GM12878 (cell line): Measurements from ENCODE around the gene MPPED1. TPM values are rescaled to one million over a fixed set of nuclear protein-coding genes. Genes with fewer than 3 reads are reported as not detected.

Experiments used
- ATAC-seq: fragments of 200-7000 bp; cut with Tn5 transposase; 3 replicates; pipeline ENCODE4 v1.9.1; 2020; ENCODE audit warnings: mild to moderate bottlenecking, moderate library complexity
- BruUV-seq: library from RNA; stranded (reverse); fragments of 400-500 nt; replicated peaks from 2 replicates; lab custom pipeline; 2021; lab: Mats Ljungman, UMichigan
- CTCF ChIA-PET: fragments of 300-600 bp; sonication (Branson Sonifier 250); formaldehyde crosslinking; extraction: SDS; loops from one replicate; lab custom pipeline; 2021; ENCODE audit warnings: inconsistent platforms; lab: Yijun Ruan, JAX
- POLR2A ChIA-PET: fragments of 350-600 bp; formaldehyde crosslinking; extraction: SDS; loops from one replicate; lab custom pipeline; 2021; ENCODE audit warnings: inconsistent platforms; lab: Charles Lee
- RAD21 ChIA-PET: fragments of 300-600 bp; sonication (Branson Sonifier 250); formaldehyde crosslinking; loops from one replicate; lab custom pipeline; 2023; ENCODE audit warnings: antibody characterized with exemption; ENCODE audit not compliant: unreplicated experiment; lab: Charles Lee
- SMC1A ChIA-PET: fragments of 300-600 bp; sonication (Branson Sonifier 250); formaldehyde crosslinking; loops from one replicate; lab custom pipeline; 2023; ENCODE audit not compliant: unreplicated experiment, uncharacterized antibody; lab: Charles Lee
- DNase-seq: peaks from one replicate; pipeline ENCODE4 v3.0.0-alpha.2; 2011; ENCODE audit warnings: low read depth, low spot score
- FAIRE-seq: peaks from 3 replicates; lab custom pipeline; 2011; peaks lifted over from hg19 to GRCh38; lab: Jason Lieb, UNC
- H2AFZ ChIP-seq: 2 replicates; pipeline ENCODE4 v1.6.0; 2011; ENCODE audit warnings: low read depth, low read length, control low read depth; ENCODE audit not compliant: control insufficient read depth
- H3K27ac ChIP-seq: 2 replicates; pipeline ENCODE4 v1.5.1; 2011; ENCODE audit warnings: control low read depth; ENCODE audit not compliant: control insufficient read depth, insufficient read depth
- H3K27me3 ChIP-seq, 2 experiments: replicated peaks in 1 of 2; 2 replicates each; pipeline versions ENCODE4 v1.6.0 to v1.6.1; 2011; ENCODE audit warnings: low read length in 1 of 2; ENCODE audit not compliant: control insufficient read depth in 2 of 2, insufficient read depth in 2 of 2
- H3K36me3 ChIP-seq, 2 experiments: 2 replicates each; pipeline ENCODE4 v1.5.1; 2011; ENCODE audit warnings: low read length in 1 of 2; ENCODE audit not compliant: control insufficient read depth in 2 of 2, insufficient read depth in 2 of 2
- H3K4me1 ChIP-seq: 2 replicates; pipeline ENCODE4 v1.6.1; 2011; ENCODE audit warnings: mild to moderate bottlenecking, low read length, moderate library complexity, mixed read lengths; ENCODE audit not compliant: control insufficient read depth, insufficient read depth
- H3K4me2 ChIP-seq: 2 replicates; pipeline ENCODE4 v1.6.0; 2011; ENCODE audit warnings: control low read depth; ENCODE audit not compliant: control insufficient read depth, insufficient read depth
- H3K4me3 ChIP-seq: fragments of 200-600 bp; sonication (generic); 2 replicates; pipeline ENCODE4 v1.5.1; 2016
- H3K79me2 ChIP-seq: 2 replicates; pipeline ENCODE4 v1.6.0; 2011; ENCODE audit warnings: low read length; ENCODE audit not compliant: control insufficient read depth, insufficient read depth
- H3K9ac ChIP-seq: 2 replicates; pipeline ENCODE4 v1.8.0; 2011; ENCODE audit warnings: low read length, control low read depth, mixed read lengths; ENCODE audit not compliant: control insufficient read depth, insufficient read depth
- H3K9me3 ChIP-seq: replicated peaks from 3 replicates; pipeline ENCODE4 v1.5.1; 2011; ENCODE audit warnings: mild to moderate bottlenecking, low read length; ENCODE audit not compliant: control insufficient read depth, insufficient read depth
- H4K20me1 ChIP-seq: 2 replicates; pipeline ENCODE4 v1.6.0; 2011; ENCODE audit not compliant: control insufficient read depth, insufficient read depth
- BCLAF1 ChIP-seq: fragments of 450-650 bp; IDR thresholded peaks from 2 replicates; pipeline ENCODE4 v1.6.1; 2017; ENCODE audit warnings: antibody characterized with exemption, mild to moderate bottlenecking, moderate library complexity
- HDGF ChIP-seq: fragments of 450-650 bp; IDR thresholded peaks from 2 replicates; pipeline ENCODE4 v1.6.1; 2016; ENCODE audit warnings: antibody characterized with exemption
- POU2F2 ChIP-seq: IDR thresholded peaks from 3 replicates; pipeline ENCODE4 v1.6.1; 2011; ENCODE audit warnings: low read depth, mild to moderate bottlenecking, low read length, borderline replicate concordance
- WGBS: methylation state at CpG from one replicate; pipeline ENCODE4 v1.1.6; 2016; ENCODE audit warnings: low lambda C conversion rate; ENCODE audit not compliant: insufficient replicate concordance, insufficient coverage; ENCODE audit errors: missing lambda C conversion rate; 5-methylcytosine and 5-hydroxymethylcytosine counted together
- in situ Hi-C: fragments of 300-500 bp; cut with MboI; formaldehyde crosslinking; loops from 9 replicates; pipeline ENCODE4 v1.14.3; 2018; ENCODE audit warnings: mixed read lengths
- intact Hi-C: fragments of 100-400 bp; cut with micrococcal nuclease; formaldehyde crosslinking; loops from one replicate; pipeline ENCODE4 v1.14.2; 2022; ENCODE audit not compliant: unreplicated experiment
- polyA plus RNA-seq, 11 experiments: library from polyadenylated mRNA; depleted of rRNA in 4 of 11; unstranded in 6 of 11; stranded (reverse) in 5 of 11; fragments of >200 nt; fragmentation: Nextera tagmentation in 4 of 11; fragmentation: Illumina TruSeq in 1 of 11; extraction: Ambion mirVana in 4 of 11; extraction: Trizol in 1 of 11; gene quantifications; 1 replicate in 1 of 11; 2 replicates in 10 of 11; pipeline versions ENCODE4 v1.2.1 to v1.2.3, GENCODE V29; 2011 to 2016; ENCODE audit warnings: inconsistent platforms in 2 of 11, missing spikeins in 2 of 11, low read depth in 1 of 11
- total RNA-seq, 4 experiments: library from RNA; depleted of rRNA in 3 of 4; stranded (reverse); fragments of >200 nt in 3 of 4; fragmentation: Illumina TruSeq in 1 of 4; extraction: Trizol in 1 of 4; gene quantifications; 2 replicates each; pipeline versions ENCODE4 v1.2.1 to v1.2.3, GENCODE V29; 2013 to 2021

MPPED1 gene
- total and polyA plus RNA-seq, 10 of the 15 experiments (the other 5 are each of a cell fraction or from before 2014, with no cell fraction given) = 0.11 TPM; not detected in 9

GRCh38 chr22:43485502-43486089 is 73.8 kb downstream of the MPPED1 start (continued):
- TF ChIP-seq BCLAF1 = no peak

GRCh38 chr22:43487311-43488030 is 75.7 kb downstream of the MPPED1 start:
- ATAC-seq (no peak), DNase-seq (no peak), FAIRE-seq (no peak)
- CTCF ChIA-PET = no interaction called here
- Histone ChIP-seq H4K20me1 (no peaks in the 10 kb centered on the region), H3K27ac (no peak overlapping the region), H3K36me3 (no peaks in the 10 kb centered on the region), H3K9ac (no peak overlapping the region), H3K4me3 (no peak overlapping the region), H3K4me2 (no peak overlapping the region), H3K9me3 (no peaks in the 10 kb centered on the region), H3K27me3 (no peaks in the 10 kb centered on the region), H3K4me1 (no peaks in the 10 kb centered on the region), H3K79me2 (no peaks in the 10 kb centered on the region), H2AFZ (no peak overlapping the region)
- POLR2A ChIA-PET = no interaction called here
- SMC1A ChIA-PET = no interaction called here
- intact Hi-C loops (no loop called here), in situ Hi-C loops (no loop called here)
- RAD21 ChIA-PET = no interaction called here
- BruUV-seq = no TSS peak
- WGBS = 37% methylated on average over 19 of the region's 19 CpGs
- TF ChIP-seq HDGF = no peak
- no peak for TF ChIP-seq POU2F2
